ENCODE results near the gene PSMA7.

- TF ChIP-seq CTCF (conservative IDR thresholded peaks at IDR 0.05 in 1 of 2, IDR thresholded peaks at IDR 0.05 in 1 of 2; ENCODE audit: extremely low read depth in 1 of 2, insufficient read depth in 1 of 2, low read depth in 1 of 2, low read length in 2 of 2) = no peak
- TF ChIP-seq EZH2 (IDR thresholded peaks at IDR 0.05; ENCODE audit: borderline replicate concordance, low read length) = no peak
Observed at GRCh38 chr20:62178316-62179161, 35.3 kb upstream of the PSMA7 start.
